Astrocyte of the cerebellum (primary cell): ENCODE results near the gene MAP2.
"Not testable (repeated sequence)": the region's sequence is repeated elsewhere in the genome, so short reads cannot be mapped to it uniquely, and the experiment has no call there.

Experiments
- DNase-seq: peaks from one replicate; pipeline ENCODE4 v3.0.0-alpha.2; 2011; ENCODE audit warnings: low read depth
- H3K4me3 ChIP-seq: 2 replicates; pipeline ENCODE4 v1.5.1; 2011; ENCODE audit warnings: mild to moderate bottlenecking, low read depth, low read length, moderate library complexity
- CTCF ChIP-seq: IDR thresholded peaks from 2 replicates; pipeline ENCODE4 v1.5.1; 2012; ENCODE audit warnings: low read length, low read depth, moderate library complexity, mild to moderate bottlenecking; ENCODE audit errors: missing control alignments
- in situ Hi-C: cut with HindIII; loops from 2 replicates; pipeline ENCODE4 v1.10.0; 2017; ENCODE audit warnings: low sequenced_read_pairs

Gene MAP2

GRCh38 chr2:209584915-209585314 is 161.1 kb downstream of the MAP2 start:
- no peak overlapping the region for H3K4me3 ChIP-seq
- in situ Hi-C loops: no loop called here
- no peak for TF ChIP-seq CTCF
- DNase-seq: no peak

- H3K4me3 ChIP-seq: no peak overlapping the region
- in situ Hi-C loops: no loop called here
- no peak for TF ChIP-seq CTCF
- DNase-seq: no peak
These were observed 167.2 kb downstream of the MAP2 start for GRCh38 chr2:209591021-209591420.

GRCh38 chr2:209592106-209592505 is 168.3 kb downstream of the MAP2 start:
- no peak for TF ChIP-seq CTCF
- H3K4me3 ChIP-seq: no peak overlapping the region
- in situ Hi-C loops: no loop called here
- no peak for DNase-seq

- H3K4me3 ChIP-seq: no peak overlapping the region
- no peak for TF ChIP-seq CTCF
- no peak for DNase-seq
- in situ Hi-C loops: no loop called here
These were observed 170.1 kb downstream of the MAP2 start for GRCh38 chr2:209593930-209594329.

- in situ Hi-C loops: no loop called here
- DNase-seq: no peak
- no peak overlapping the region for H3K4me3 ChIP-seq
- no peak for TF ChIP-seq CTCF
These were observed 172.4 kb downstream of the MAP2 start for GRCh38 chr2:209596262-209596661.

- in situ Hi-C loops: not testable (repeated sequence)
These were observed 174.4 kb downstream of the MAP2 start for GRCh38 chr2:209598227-209598626.

GRCh38 chr2:209600341-209601171 is 176.7 kb downstream of the MAP2 start:
- in situ Hi-C loops: no loop called here
- DNase-seq: no peak
- no peak overlapping the region for H3K4me3 ChIP-seq
- TF ChIP-seq CTCF: no peak

More at GRCh38 chr2:209598227-209598626, 174.4 kb downstream of the MAP2 start:
- not testable (repeated sequence) for DNase-seq, H3K4me3 ChIP-seq
